HUDEP-2 (cell line): ENCODE measurements around the gene GABRR3.
A peak's percentile ranks its signal among the peaks of the same experiment; 100 is the strongest.
"Not testable (repeated sequence)": the region's sequence is repeated elsewhere in the genome, so short reads cannot be mapped to it uniquely, and the experiment has no call there.

ENCODE experiments used
- DNase-seq, 76 experiments: peaks; one replicate each; lab custom pipeline; 2025; ENCODE audit not compliant: unreplicated experiment in 76 of 76; lab: John Stamatoyannopoulos, UW

The GABRR3 gene

DNA sequence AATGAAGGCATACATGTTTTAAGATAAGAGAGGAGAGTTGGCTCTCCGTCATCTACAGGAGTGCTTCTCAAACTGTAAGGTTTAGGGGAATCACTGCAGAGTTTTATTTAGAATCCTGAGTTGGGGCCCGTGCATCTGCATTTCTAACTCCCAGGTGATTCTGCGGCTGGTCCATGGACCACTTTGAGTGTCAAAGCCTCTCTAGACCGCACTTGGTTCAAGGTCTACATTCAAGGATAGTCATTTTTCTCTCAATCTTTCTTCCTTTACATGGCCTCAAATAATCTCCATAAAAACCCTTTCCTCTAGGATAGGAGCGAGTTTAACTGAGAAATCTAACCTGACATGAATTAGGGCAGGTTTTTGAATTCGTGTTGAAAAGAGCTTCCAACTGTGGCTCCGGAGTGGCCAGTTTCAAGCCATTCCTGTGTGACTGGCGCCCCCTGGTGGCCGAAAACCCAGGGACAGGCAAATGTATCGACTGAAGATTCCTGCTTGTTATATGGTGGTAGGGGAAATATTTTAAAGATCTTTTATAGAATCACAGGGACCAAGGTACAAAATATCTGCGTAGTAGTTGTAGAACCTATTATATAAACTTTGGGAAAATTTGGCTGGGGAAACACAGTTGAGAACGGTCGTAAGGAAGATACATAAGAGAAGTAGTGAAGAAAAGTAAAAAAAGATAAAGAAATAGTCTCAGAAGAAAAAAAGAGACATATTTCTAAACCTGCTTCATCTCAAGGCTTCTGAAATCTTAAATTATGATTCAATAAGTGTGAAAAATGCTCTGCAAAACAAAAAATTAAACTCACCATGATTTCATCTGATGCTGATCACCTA lies 11.9 kb downstream of the GABRR3 start:
- peak in 74 of 76 experiments; percentile 3 to 88 (median 67) for DNase-seq

DNA sequence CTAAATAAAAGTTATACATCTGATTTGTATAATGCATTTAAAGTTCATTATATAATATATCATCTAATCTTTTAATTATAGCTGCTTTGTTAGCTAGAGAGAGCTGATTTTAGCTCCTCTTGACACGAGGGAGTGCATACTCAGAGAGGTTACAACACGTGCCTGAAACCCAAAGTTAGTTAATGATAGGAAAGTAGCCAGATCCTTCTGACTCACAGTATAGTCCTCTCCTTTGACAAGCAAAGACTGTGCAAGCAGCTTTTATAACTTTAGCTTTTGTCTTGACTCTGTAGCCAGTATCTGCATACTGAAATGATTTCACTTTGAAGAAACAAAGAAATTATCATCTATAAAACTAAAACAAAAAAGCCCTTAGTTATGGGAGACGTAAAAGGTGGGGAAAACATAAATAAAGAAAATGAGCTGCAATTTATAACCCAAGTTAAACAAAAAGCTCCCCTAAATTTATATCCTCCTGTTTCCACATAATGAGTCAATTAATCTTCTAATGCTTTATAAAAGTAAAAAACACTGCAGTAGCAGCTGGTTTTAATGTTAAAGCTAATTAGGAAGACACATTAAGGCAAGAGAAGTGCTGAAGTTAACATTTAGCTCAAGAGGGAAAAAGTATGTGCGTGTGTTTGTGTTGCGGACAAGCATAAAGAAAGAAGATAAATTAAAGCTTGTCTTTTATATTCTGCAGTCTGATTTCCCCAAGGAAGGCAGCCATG lies 13.1 kb downstream of the GABRR3 start:
- peak in 30 of 76 experiments; percentile 2 to 65 (median 33) for DNase-seq

DNA sequence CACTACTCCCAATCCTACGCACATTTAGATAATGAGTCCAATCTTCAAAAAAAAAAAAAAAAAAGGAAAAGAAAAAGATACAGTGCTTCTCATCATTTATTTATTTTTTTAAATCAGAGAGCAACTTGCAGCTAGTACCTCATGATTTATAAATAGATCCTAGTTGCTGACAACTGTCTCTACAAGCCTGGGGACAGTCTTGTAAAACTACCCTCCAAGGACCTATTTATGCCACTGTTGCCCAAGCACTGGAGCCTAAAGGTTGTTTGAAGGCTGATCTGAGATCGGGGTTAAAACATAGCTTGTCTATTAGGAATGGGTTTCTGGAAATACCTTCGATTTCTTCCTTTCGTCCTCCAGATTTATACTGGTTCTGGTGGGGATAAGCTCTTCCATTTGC lies 14.7 kb downstream of the GABRR3 start:
- no peak for DNase-seq

DNA sequence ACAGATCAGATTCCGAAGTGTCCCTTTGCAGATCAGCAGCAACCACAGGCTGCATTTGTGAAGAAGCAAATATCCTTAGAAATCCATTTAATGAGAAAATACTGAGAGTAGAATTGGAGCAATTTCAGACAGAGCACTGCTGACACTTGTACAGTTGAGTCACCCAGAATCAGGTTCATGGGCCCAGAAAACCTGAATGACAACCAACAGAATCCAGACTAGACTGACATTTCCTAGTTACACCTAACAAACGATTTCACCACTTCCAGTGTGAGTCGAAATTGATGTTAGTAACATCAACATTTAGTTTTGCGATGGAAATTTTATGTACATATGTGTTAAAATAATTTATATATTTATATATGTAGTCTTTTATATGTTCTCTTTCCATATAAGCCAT lies 16.8 kb downstream of the GABRR3 start:
- DNase-seq, result no peak

DNA sequence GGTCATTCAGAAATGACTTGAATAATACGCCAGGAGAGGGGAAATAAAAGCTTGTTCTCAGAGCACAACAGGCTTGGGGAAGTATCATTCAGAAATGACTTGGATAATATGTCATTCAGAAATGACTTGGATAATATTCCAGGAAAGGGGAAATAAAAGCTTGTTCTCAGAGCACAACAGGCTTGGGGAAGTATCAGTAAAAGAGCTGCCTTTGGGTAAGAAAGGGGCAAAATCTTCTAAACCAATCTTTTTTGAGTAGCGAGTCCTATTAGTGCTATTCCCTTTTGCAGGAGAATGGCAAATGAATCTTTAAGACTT lies 20.9 kb downstream of the GABRR3 start:
- DNase-seq, result no peak

DNA sequence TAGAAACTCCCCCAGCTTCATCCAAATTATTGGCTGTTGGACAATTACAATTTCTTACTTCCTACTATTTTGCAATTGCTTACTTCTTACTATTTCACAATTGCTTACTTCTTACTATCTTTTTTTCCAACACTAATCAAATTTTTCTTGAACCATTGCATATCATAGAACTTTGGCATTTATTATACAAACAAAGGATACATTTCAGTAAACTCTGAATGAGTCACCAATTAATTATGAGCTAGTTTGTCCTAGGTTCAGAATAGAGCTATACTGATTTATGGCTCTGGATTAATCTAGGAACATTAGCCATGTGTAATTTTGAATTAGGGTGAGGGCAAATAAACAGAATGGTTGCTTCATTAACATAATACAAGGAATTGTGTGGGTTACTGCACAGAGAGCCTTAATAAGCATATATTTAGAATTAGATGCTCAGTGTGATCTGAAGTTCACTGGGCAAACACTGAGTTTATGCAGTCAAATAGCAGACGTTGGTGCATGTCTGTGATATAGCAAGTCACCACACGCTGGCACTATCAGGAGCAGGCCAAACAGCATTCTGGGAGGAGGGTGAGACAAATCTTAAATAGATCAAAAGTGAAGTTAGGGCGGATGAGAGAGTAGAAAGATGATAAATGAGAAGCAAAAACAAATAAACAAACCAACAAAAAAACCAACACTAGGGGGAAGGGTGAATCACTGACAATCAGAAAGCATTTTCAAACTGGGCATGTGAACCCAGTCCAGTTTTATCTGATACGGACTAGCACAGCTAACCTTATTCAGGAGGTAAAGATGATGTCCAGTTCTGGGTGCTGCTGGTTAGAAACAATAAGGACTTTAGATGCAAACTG lies 21.5 kb downstream of the GABRR3 start:
- peak in 2 of 76 experiments; percentile 6 to 8 for DNase-seq

DNA sequence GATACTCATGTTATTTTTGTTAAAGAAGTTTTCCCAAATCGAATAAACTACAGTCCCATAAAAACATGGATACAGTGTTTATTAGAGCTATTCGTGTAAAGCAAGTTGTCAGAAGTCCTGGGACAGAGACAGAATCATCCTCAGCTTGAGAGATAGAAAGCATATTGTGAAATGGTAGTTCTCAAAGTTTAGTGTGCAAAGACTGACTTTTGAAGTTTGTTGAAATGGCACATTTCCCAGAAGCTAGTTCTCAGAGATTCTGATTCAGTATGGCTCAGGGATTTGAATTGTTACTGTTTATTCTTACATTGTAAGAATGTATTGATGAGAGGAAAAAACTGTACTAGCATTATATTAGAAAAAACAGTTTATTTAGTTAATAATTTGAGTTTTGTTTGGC lies 22.1 kb downstream of the GABRR3 start:
- DNase-seq, result no peak

DNA sequence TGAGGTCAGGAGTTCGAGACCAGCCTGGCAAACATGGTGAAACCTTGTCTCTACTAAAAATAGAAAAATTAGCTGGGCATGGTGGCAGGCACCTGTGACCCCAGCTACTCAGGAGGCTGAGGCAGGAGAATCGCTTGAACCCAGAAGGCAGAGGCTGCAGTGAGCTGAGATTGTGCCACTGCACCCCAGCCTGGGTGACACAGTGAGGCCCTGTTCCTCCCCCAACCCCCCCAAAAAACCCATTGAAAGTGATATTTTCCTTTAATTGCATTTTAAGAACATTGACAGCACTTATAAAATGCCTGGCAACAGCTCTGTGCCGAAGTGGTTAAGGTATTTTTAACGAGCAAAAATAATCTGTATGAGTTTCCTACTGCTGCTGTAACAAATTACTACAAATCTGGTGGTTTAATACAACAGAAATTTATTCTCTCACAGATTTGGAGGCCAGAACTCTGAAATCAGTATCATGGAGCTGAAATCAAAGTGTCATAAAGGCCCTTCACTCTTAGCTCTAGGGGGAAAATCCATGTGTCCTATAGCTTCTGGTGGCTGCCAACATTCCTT lies 24.1 kb downstream of the GABRR3 start:
- not testable (repeated sequence) for DNase-seq

DNA sequence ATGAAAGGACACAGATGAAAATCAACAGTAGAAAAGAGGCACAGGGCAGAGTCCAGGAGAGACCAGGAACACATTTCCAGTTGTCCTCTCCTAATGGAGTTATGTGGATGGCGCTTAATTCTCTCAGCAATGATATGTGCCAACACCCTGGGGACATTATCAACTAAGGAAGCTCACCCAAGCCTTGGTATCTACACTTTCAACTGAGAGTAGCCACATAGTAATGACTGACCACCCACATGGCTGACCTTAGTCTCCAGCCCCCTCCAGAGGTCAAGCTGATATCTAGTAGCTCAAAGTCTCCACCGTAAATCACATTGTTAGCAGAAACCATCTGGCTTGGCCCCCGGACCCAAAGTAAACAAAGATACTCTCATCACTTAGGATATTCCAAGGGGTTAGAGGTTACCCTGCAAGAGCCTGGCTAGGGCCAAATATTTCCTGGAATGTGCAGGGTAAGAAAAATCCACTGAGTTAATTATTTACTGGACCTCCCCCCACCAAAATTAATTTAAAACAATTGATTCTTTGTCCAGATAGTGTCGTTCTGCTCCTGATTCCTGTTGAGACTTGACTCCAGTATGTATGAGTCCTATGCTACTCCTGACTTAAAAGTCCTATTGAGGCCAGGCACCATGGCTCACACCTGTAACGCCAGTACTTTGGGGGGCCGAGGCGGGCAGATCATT lies 24.8 kb downstream of the GABRR3 start:
- no peak for DNase-seq

DNA sequence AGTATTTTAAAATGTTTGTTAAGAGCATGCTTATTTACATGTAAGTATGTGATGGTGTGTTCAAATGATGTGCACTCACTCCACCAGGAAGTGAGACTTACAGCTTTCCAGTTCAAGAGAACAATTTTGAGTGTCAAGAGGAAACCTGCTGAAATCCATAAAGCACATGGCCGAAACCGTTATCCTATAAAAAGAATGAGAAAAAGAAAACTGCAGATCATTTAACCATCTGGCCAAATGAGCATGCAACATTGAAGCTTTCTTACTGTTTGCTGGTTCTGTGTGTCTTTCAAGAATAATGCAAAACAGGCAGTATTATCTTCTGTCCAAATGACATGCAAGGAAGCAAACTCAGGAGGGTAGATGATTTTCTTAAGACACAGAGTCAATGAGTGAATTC lies 26.3 kb downstream of the GABRR3 start:
- DNase-seq, result no peak

DNA sequence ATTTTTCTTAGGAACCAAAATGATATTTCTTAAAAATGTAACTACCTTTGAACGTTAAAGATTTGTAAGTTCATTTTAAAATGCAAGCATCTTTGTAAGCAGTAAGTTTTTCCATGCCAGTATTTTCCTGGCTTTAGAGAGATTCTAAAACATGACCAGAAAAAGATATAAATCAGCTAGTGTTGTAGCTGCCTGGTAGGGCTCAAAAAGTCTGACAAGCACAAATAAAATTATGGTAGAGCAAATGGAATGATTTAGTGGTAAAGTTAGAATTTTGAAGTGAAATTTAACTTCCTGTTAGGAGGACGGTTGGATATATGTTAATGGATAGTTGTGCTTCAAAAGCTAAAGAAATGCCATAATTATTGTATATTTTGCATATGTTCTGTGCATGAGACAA lies 29.7 kb downstream of the GABRR3 start:
- no peak for DNase-seq

DNA sequence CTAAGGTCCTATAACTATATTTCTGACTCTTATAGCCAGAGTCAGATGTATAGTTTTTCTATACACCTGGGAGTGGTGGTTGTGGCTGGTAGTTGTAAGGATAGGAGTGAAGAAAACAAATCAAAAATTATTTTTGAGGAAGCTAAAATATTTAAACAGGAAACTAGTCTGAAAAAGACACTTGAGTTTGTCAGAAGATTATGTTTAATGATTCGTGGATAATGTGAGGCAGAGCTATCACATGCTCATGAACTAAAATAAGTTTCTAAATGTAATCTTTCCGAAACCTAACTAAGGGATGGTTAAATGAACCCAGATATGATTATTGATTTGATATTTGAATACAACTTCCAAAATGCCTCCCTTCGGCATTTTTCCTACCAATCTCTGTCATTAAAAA lies 30.4 kb downstream of the GABRR3 start:
- no peak for DNase-seq

DNA sequence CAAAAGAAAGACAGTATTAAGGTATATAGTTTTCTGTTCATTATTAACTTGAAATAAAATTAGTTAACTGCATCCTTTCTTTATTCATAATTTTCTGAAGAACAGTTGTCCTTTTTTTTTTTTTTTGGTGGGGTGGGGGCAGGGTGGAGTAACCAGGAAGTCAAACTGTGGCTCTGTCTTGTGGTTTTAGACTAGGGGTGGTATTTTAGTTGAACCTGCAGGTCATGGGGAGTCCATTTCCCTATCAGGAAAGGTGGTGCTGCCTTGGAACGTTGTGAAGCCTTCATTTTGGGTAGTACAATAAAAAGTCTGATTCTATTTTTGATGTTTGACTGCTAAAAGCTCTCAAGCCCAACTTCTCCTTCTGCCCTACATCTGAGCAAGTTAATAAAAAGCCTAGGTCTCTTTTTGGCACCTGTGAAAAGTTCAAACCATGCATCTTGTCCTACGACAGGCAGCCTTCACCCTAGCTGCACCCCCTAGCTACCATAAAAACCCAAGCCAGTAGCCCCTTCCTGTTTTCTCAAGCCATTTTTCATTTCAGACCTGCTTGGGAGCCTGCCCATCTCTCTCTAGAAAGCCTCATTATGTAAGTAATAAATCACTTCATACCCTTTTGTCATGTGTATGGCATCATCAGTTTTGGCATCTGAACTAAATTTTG lies 31.7 kb downstream of the GABRR3 start:
- no peak for DNase-seq

DNA sequence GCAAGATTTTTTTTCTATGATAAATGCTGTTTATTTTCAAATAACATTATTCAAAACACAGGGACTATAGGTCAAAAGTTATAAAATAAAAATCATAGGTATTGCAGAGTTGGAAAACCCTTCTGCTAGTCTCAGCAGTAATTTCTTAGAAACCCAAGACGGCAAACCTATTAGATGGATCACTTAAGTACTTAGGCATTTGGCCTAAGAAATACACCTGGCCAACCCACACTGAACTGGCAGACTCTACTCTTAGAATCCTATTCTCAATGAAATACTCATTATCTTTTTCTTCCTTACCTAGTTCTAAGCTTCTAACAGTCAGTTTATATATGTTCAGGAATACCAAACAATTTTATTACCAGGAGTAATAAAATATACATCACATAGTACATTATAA lies 32.4 kb downstream of the GABRR3 start:
- DNase-seq, result no peak

DNA sequence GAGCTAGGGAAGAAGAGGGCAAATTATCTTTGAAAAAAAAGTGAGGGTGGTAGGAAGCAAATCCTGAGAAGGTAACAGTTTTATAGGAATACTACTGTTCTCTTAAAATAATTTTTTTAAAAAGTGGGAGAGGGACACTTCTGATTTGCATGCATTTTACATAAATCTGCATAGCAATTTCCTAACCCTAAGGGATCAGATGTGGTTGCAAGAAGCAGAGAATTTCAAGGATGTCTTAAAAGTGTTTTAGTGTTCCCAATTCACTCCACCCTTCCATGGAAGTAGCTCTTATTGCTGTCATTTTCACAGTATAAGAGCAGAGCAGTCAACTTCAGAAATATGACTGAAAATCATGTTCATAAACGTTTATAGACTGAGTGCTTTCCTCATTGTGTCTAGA lies 35.1 kb downstream of the GABRR3 start:
- DNase-seq, result no peak

DNA sequence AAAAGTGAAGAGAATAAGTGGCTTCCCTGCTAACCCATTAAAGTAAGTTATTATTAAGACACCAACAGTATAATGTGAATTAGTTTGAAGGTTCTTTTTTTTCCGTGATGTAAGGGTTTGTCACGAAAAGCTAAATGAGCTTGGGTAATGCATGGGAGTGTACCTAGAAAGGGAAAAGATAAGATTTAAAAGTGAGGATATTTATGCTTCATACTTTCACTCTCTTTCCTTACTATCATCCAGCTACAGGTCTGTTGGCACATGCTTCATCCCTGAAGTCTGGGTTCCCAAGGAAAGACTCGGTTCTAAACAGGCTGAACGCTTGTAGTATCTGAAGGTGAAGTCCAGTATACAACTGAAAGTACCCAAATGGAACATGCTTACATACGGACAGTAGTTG lies 36.0 kb downstream of the GABRR3 start:
- no peak for DNase-seq

DNA sequence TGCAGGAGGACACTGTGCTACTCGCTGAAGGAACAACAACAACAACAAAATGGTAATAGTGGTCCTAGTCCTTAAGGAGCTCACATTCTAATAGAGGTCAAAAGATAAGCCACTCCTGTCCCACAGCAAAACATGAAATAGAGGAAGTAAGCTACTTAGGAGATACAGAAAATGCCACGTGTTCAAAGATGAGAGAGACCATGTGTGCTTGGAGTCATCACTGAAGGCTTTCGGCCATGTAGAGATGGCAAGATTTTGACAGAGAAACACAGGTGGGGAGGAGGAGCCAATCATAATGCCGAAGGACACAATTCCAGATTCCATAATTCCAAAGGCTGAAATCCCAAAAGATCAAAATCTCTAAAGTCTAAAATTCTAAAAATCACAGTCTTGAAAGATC lies 38.1 kb downstream of the GABRR3 start:
- DNase-seq, result no peak

DNA sequence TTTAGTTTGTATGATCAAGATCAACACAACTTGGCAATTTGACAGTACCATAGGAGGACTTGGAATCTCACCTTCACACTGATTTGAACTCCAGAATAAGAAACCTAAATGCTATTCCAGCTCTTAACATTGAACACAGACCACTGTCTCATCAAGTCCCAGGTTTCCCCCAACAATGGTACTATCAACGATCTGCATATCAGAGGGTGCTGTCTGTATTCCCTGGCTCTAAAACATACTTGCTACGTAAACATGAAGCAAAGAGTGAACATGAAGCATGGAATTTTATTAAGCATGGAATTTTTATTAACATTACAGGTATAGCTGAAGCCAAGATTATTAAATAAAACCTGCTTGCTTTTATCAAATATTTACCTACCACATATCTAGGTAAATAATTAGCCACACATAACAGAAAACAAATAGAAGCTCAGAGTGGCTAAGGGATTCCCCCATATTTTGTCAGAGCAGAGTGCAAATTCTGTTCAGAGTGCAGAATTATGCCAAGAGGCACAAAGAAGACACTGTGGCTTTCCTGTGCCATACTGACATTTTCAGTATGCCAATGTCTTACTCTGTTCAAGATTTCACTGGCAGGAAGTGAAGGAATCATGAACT lies 40.7 kb downstream of the GABRR3 start:
- DNase-seq, result no peak

DNA sequence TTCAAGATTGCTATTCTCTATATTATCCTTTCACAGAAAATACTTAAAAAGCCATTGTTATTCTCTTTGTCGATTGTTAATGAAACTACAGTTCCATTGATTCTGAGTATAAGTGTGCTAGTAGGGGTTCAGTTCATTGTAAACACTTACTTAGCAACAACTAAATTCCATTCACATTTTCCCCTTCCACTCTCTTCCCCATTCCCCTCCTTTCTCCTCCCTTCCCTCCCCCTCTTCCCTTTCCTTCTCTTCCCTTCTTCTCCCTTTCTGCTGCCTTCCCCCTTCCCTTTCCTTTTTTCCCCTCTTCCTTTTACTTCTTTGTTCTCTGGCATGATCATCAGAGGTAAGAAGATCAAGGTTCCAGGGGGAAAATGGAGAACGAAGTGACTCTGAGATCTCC lies 41.6 kb downstream of the GABRR3 start:
- DNase-seq, result no peak
